Measurements from ENCODE around the gene UGGT1. TPM values are rescaled to one million over a fixed set of nuclear protein-coding genes. Genes with fewer than 3 reads are reported as not detected.
A peak's percentile ranks its signal among the peaks of the same experiment; 100 is the strongest.
"Not testable (repeated sequence)": the region's sequence is repeated elsewhere in the genome, so short reads cannot be mapped to it uniquely, and the experiment has no call there.

Gene UGGT1
- polyA plus RNA-seq, 2 of the 4 experiments (the other 2 are of a cell fraction), result 24.2 to 56.4 TPM

GRCh38 chr2:128202791-128203190 lies 111.8 kb downstream of the UGGT1 start:
- FAIRE-seq, result no peak
- ChIA-PET POLR2A (no interaction called here), CTCF (interaction anchor here (0.7 to 1.3 kb wide), 3 partner anchors 19 to 1720 kb away, joined by 3 to 4 read pairs (median 3); no protein-coding TSS in a partner anchor)
- TF ChIP-seq MAZ (IDR thresholded peaks at IDR 0.05; ENCODE audit: borderline replicate concordance, low read depth, low read length), result no peak
- no peak for TF ChIP-seq JUNB (IDR thresholded peaks at IDR 0.05)
- no peak for TF ChIP-seq PHF8 (IDR thresholded peaks at IDR 0.05; ENCODE audit: borderline replicate concordance, low read depth)
- TF ChIP-seq CHD4 (IDR thresholded peaks at IDR 0.05; ENCODE audit: borderline replicate concordance), result no peak
- no peak for TF ChIP-seq NFE2L2 (conservative IDR thresholded peaks at IDR 0.05; ENCODE audit: low read length)
- no peak for TF ChIP-seq EHMT2 (IDR thresholded peaks at IDR 0.05; ENCODE audit: low read depth)
- TF ChIP-seq CBX8 (IDR thresholded peaks at IDR 0.05), result no peak
- no peak for TF ChIP-seq KDM5A (IDR thresholded peaks at IDR 0.05)
- TF ChIP-seq KDM1A (IDR thresholded peaks at IDR 0.05; ENCODE audit: low read depth), result no peak
- TF ChIP-seq HOXA7 (CRISPR knock-in tag; IDR thresholded peaks at IDR 0.05), result no peak
- no peak for TF ChIP-seq ESRRA (IDR thresholded peaks at IDR 0.05; ENCODE audit: borderline replicate concordance, low read length)
- TF ChIP-seq HOXB13 (CRISPR knock-in tag; IDR thresholded peaks at IDR 0.05; ENCODE audit: low read depth), result no peak
- TF ChIP-seq NPAS2 (CRISPR knock-in tag; IDR thresholded peaks at IDR 0.05; ENCODE audit: borderline replicate concordance), result no peak
- no peak for TF ChIP-seq FOXS1 (CRISPR knock-in tag; IDR thresholded peaks at IDR 0.05)
- no peak for TF ChIP-seq SMC3 (IDR thresholded peaks at IDR 0.05)
- no peak overlapping the region for H3K4me3 ChIP-seq
- peak; percentile 30 to 39; a peak in 2 of 6 replicates for ATAC-seq
- WGBS (ENCODE audit: missing lambda C conversion rate), result 88% methylated on average over 1 of the region's 1 CpG
- no peaks in the 10 kb centered on the region for H3K9me3 ChIP-seq
- H3K27ac ChIP-seq, result no peak overlapping the region
- no peaks in the 10 kb centered on the region for H3K4me1 ChIP-seq
- DNase-seq (ENCODE audit: low read depth in 1 of 2, low spot score in 1 of 2), result no peak
- no peak overlapping the region for H3K4me2 ChIP-seq

DNA sequence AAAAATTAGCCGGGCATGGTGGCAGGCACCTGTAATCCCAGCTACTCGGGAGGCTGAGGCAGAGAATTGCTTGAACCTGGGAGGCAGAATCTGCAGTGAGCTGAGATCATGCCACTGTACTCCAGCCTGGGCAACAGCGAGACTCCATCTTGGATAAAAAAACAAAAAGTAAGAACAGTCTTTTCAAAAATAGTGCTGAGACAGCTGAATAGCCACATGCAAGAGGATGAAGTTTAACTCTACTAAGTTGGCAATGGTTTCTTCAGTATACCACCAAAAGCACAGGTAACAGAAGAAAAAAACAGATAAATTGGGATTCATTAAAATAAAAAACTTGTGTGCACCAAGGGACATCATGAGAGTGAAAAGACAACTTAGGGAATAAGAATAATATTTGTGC lies 115.2 kb downstream of the UGGT1 start:
- WGBS (ENCODE audit: missing lambda C conversion rate), result 60% methylated on average over 3 of the region's 3 CpGs

DNA sequence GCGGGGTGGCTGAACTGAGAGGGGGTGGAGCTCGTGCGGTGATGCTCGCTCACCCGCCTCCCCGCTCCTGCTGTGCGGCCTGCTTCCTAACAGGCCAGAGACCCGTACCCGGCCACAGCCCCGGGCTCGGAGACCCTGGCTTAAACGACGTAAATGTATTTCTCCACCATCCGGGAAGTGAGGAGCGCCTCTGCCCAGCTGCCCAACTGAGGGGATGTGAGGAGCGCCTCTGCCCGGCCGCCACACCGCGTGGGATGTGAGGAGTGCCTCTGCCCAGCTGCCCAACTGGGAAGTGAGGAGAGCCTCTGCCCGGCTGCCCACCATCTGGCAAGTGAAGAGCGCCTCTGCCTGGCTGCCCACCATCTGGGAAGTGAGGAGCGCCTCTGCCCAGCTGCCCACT lies 117.0 kb downstream of the UGGT1 start:
- Histone ChIP-seq H3K27ac (no peak overlapping the region), H3K4me2 (no peak overlapping the region), H3K9me3 (no peaks in the 10 kb centered on the region), H3K4me3 (no peak overlapping the region), H3K4me1 (no peaks in the 10 kb centered on the region)
- TF ChIP-seq CHD4 (IDR thresholded peaks at IDR 0.05; ENCODE audit: borderline replicate concordance) (no peak), ELK1 (IDR thresholded peaks at IDR 0.05; ENCODE audit: low read depth, low read length) (no peak), EHF (CRISPR knock-in tag; IDR thresholded peaks at IDR 0.05) (no peak)
- FAIRE-seq, result no peak
- peak in 1 of 2 experiments; percentile 44; a peak in 2 of 6 replicates for ATAC-seq
- POLR2A ChIA-PET, result no interaction called here
- DNase-seq (ENCODE audit: low read depth in 1 of 2, low spot score in 1 of 2), result no peak
- CTCF ChIA-PET, result interaction anchor here (1.8 kb wide), 1 partner anchor 145 kb away, joined by 5 read pairs; no protein-coding TSS in a partner anchor
- WGBS (ENCODE audit: missing lambda C conversion rate), result 87% methylated on average over 11 of the region's 23 CpGs

More for the DNA sequence above, 115.2 kb downstream of the UGGT1 start:
- Histone ChIP-seq H3K4me1 (no peaks in the 10 kb centered on the region), H3K9me3 (no peaks in the 10 kb centered on the region), H3K27ac (no peak overlapping the region), H3K4me2 (no peak overlapping the region), H3K4me3 (no peak overlapping the region)
- POLR2A ChIA-PET, result no interaction called here
- ATAC-seq (no peak), FAIRE-seq (no peak), DNase-seq (ENCODE audit: low read depth in 1 of 2, low spot score in 1 of 2) (no peak)
- no peak for TF ChIP-seq RNF2 (IDR thresholded peaks at IDR 0.05; ENCODE audit: borderline replicate concordance, low read depth)
- peak; percentile 69 for TF ChIP-seq MAFK (IDR thresholded peaks at IDR 0.05; ENCODE audit: partially characterized antibody)
- CTCF ChIA-PET, result no interaction called here

- H3K27ac ChIP-seq; H3K4me3 ChIP-seq; H3K4me2 ChIP-seq; FAIRE-seq; DNase-seq (ENCODE audit: low read depth in 1 of 2, low spot score in 1 of 2); H3K4me1 ChIP-seq; POLR2A ChIA-PET; ATAC-seq; H3K9me3 ChIP-seq: not testable (repeated sequence)
- CTCF ChIA-PET, result interaction anchor here (1.8 kb wide), 1 partner anchor 145 kb away, joined by 5 read pairs; no protein-coding TSS in a partner anchor
- 61% methylated on average over 6 of the region's 22 CpGs for WGBS (ENCODE audit: missing lambda C conversion rate)
Measured at GRCh38 chr2:128208631-128209324, 117.8 kb downstream of the UGGT1 start.

Measured in A549 (cell line).